Endothelial cell of umbilical vein (primary cell): ENCODE measurements around the gene PAQR4.

ENCODE experiments used
- POLR2AphosphoS5 ChIP-seq: IDR thresholded peaks from 2 replicates; pipeline ENCODE4 v1.6.1; 2012; ENCODE audit warnings: low read depth, mild to moderate bottlenecking, control low read depth, low read length, moderate library complexity; ENCODE audit not compliant: insufficient read depth
- TF ChIP-seq, protein P1 (sequence below), 2 donors: IDR thresholded peaks; 1 replicate in 1 of 2; 2 replicates in 1 of 2; pipeline ENCODE4 v1.5.1; 2011; ENCODE audit warnings: low read length in 2 of 2, mild to moderate bottlenecking in 2 of 2, moderate library complexity in 2 of 2, control low read depth in 1 of 2, inconsistent platforms in 1 of 2, low read depth in 1 of 2; ENCODE audit not compliant: insufficient read depth in 1 of 2; ENCODE audit errors: extremely low read depth in 1 of 2

- TF ChIP-seq, protein P1, sequence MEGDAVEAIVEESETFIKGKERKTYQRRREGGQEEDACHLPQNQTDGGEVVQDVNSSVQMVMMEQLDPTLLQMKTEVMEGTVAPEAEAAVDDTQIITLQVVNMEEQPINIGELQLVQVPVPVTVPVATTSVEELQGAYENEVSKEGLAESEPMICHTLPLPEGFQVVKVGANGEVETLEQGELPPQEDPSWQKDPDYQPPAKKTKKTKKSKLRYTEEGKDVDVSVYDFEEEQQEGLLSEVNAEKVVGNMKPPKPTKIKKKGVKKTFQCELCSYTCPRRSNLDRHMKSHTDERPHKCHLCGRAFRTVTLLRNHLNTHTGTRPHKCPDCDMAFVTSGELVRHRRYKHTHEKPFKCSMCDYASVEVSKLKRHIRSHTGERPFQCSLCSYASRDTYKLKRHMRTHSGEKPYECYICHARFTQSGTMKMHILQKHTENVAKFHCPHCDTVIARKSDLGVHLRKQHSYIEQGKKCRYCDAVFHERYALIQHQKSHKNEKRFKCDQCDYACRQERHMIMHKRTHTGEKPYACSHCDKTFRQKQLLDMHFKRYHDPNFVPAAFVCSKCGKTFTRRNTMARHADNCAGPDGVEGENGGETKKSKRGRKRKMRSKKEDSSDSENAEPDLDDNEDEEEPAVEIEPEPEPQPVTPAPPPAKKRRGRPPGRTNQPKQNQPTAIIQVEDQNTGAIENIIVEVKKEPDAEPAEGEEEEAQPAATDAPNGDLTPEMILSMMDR (IDR thresholded peaks at IDR 0.05; ENCODE audit: extremely low read depth in 1 of 2, insufficient read depth in 1 of 2, low read depth in 1 of 2, low read length in 2 of 2): no peak
- no peak for TF ChIP-seq POLR2AphosphoS5
Observed at GRCh38 chr16:2996298-2996697, 27.1 kb downstream of the PAQR4 start.
